GM23248 (cell line): Measurements from ENCODE around the gene CNGB1. TPM values are rescaled to one million over a fixed set of nuclear protein-coding genes. Genes with fewer than 3 reads are reported as not detected.
"Not testable (repeated sequence)": the region's sequence is repeated elsewhere in the genome, so short reads cannot be mapped to it uniquely, and the experiment has no call there.

Source experiments
- DNase-seq: peaks from one replicate; pipeline ENCODE4 v3.0.0-alpha.2; 2015
- H2AFZ ChIP-seq: fragments of 200-600 bp; sonication (generic); 2 replicates; pipeline ENCODE4 v1.6.1; 2016; ENCODE audit warnings: antibody characterized with exemption
- H3F3A ChIP-seq: fragments of 200-600 bp; sonication (generic); 2 replicates; pipeline ENCODE4 v1.6.1; 2016; ENCODE audit warnings: mild to moderate bottlenecking, antibody characterized with exemption, mixed run types; ENCODE audit not compliant: insufficient read depth
- H3K27ac ChIP-seq: fragments of 200-600 bp; sonication (generic); 2 replicates; pipeline ENCODE4 v1.5.1; 2016; ENCODE audit warnings: mild to moderate bottlenecking
- H3K27me3 ChIP-seq: fragments of 200-600 bp; sonication (generic); replicated peaks from 2 replicates; pipeline ENCODE4 v1.6.1; 2016; ENCODE audit warnings: mild to moderate bottlenecking; ENCODE audit not compliant: insufficient read depth
- H3K36me3 ChIP-seq: fragments of 200-600 bp; sonication (generic); 2 replicates; pipeline ENCODE4 v1.6.1; 2016; ENCODE audit warnings: low read depth, mild to moderate bottlenecking
- H3K4me1 ChIP-seq: fragments of 200-600 bp; sonication (generic); 2 replicates; pipeline ENCODE4 v1.6.1; 2016; ENCODE audit warnings: mild to moderate bottlenecking; ENCODE audit not compliant: insufficient read depth
- H3K4me2 ChIP-seq: fragments of 200-600 bp; sonication (generic); one replicate; pipeline ENCODE4 v1.6.1; 2016; ENCODE audit warnings: mild to moderate bottlenecking; ENCODE audit not compliant: unreplicated experiment
- H3K4me3 ChIP-seq: fragments of 200-600 bp; sonication (generic); 2 replicates; pipeline ENCODE4 v1.5.1; 2016; ENCODE audit warnings: mild to moderate bottlenecking
- H3K79me2 ChIP-seq: fragments of 200-600 bp; sonication (generic); 2 replicates; pipeline ENCODE4 v1.6.1; 2016; ENCODE audit warnings: mild to moderate bottlenecking; ENCODE audit not compliant: insufficient read depth
- H3K9ac ChIP-seq: fragments of 200-600 bp; sonication (generic); 2 replicates; pipeline ENCODE4 v1.6.1; 2016; ENCODE audit warnings: mild to moderate bottlenecking
- H3K9me2 ChIP-seq: fragments of 200-600 bp; sonication (generic); 2 replicates; pipeline ENCODE4 v1.6.1; 2016; ENCODE audit warnings: mixed run types, mild to moderate bottlenecking, moderate library complexity; ENCODE audit not compliant: insufficient read depth
- H3K9me3 ChIP-seq: fragments of 200-600 bp; sonication (generic); one replicate; pipeline ENCODE4 v1.6.1; 2017; ENCODE audit warnings: low read depth
- H4K20me1 ChIP-seq: fragments of 200-600 bp; sonication (generic); 2 replicates; pipeline ENCODE4 v1.6.0; 2016; ENCODE audit not compliant: insufficient read depth
- EZH2 ChIP-seq: fragments of 200-600 bp; sonication (generic); IDR thresholded peaks from 2 replicates; pipeline ENCODE4 v1.6.1; 2018; ENCODE audit warnings: antibody characterized with exemption, mild to moderate bottlenecking; ENCODE audit not compliant: insufficient read depth, poor library complexity, severe bottlenecking
- EZH2phosphoT487 ChIP-seq: fragments of 200-600 bp; sonication (generic); IDR thresholded peaks from 2 replicates; pipeline ENCODE4 v1.6.1; 2018; ENCODE audit warnings: antibody characterized with exemption, moderate library complexity, mild to moderate bottlenecking, low read depth; ENCODE audit not compliant: insufficient read depth
- WGBS, 2 experiments: methylation state at CpG; one replicate each; pipeline ENCODE4 v1.1.6; 2015 to 2017; ENCODE audit warnings: low lambda C conversion rate in 2 of 2, low coverage in 1 of 2; ENCODE audit errors: missing lambda C conversion rate in 2 of 2; 5-methylcytosine and 5-hydroxymethylcytosine counted together
- in situ Hi-C: fragments of 300-500 bp; cut with MboI; formaldehyde crosslinking; loops from 2 replicates; pipeline ENCODE4 v1.15.0; 2020
- polyA plus RNA-seq: library from polyadenylated mRNA; unstranded; fragments of >200 nt; fragmentation: Nextera tagmentation; extraction: Ambion mirVana; gene quantifications from 2 replicates; pipeline ENCODE4 v1.2.1, GENCODE V29; 2016
- total RNA-seq: library from RNA; depleted of rRNA; stranded (reverse); fragments of >200 nt; shearing (Covaris generic); gene quantifications from 2 replicates; pipeline ENCODE4 v1.2.3, GENCODE V29; 2014

Gene CNGB1
- total and polyA plus RNA-seq, 2 experiments from 2014 or later, result not detected

DNA sequence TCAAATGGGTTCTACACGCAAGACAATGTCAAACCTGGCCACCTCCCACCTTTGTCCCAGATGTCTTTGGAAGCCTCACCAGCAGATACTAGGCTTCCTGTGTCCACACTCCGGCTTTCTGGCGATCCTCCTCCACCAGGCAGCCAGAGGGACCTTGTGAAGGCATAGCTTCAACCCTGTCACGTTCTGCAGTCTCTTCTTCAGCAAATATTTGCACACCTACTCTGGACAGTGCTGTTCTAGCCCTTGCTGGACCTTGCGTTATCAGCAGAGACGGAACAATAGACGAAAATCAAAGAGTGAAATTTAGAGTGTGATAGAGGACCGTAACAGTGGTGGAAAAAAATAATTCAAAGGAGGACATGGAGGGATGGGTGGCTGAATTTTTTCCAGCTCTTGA, 130.1 kb downstream of the CNGB1 start:
- H3K4me2 ChIP-seq, result no peak overlapping the region
- no peak overlapping the region for H3K4me3 ChIP-seq
- WGBS, 2 experiments, result 84% methylated on average over 8 of the region's 8 CpGs
- no peak for DNase-seq
- H3F3A ChIP-seq, result no peaks in the 10 kb centered on the region; the same call in 1 of the 2 replicates
- H3K9ac ChIP-seq, result no peak overlapping the region
- H3K79me2 ChIP-seq, result no peaks in the 10 kb centered on the region
- peaks cover 1% of the 10 kb centered on the region for H3K4me1 ChIP-seq
- no peak overlapping the region for H3K27ac ChIP-seq
- H2AFZ ChIP-seq, result no peak overlapping the region
- in situ Hi-C loops, result no loop called here
- H3K36me3 ChIP-seq, result no peaks in the 10 kb centered on the region
- H3K9me3 ChIP-seq, result no peaks in the 10 kb centered on the region
- no peak for TF ChIP-seq EZH2phosphoT487
- TF ChIP-seq EZH2, result no peak
- H3K9me2 ChIP-seq, result no peaks in the 10 kb centered on the region
- no peaks in the 10 kb centered on the region; the same call in none of the 2 replicates for H3K27me3 ChIP-seq
- H4K20me1 ChIP-seq, result no peaks in the 10 kb centered on the region

DNA sequence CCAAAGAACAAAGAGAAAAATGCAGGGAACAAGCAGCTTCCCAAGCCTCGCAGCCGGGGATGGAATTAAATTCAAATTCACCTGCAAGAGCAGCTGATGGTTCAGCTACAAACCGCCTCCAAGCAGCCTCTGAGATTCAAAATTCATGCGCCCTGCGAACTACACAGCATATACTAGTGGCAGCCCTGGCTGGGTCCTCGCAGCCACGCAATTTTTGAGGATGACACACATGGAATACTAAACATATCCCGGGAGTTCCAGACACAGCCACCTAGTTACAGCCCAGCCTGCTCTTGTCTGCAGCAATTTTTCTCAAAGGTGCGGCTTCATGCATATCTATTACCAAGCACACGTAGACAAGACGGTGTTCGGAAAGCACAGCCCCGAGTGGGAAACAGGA, 132.8 kb downstream of the CNGB1 start:
- in situ Hi-C loops, result no loop called here
- Histone ChIP-seq H3K27me3 (no peaks in the 10 kb centered on the region), H4K20me1 (no peaks in the 10 kb centered on the region), H2AFZ (no peak overlapping the region), H3K79me2 (no peaks in the 10 kb centered on the region), H3K9me2 (no peaks in the 10 kb centered on the region), H3K9me3 (no peaks in the 10 kb centered on the region), H3K4me2 (no peak overlapping the region), H3K36me3 (no peaks in the 10 kb centered on the region), H3F3A (peaks cover 14% of the 10 kb centered on the region), H3K4me3 (no peak overlapping the region), H3K4me1 (peaks cover 15% of the 10 kb centered on the region), H3K27ac (no peak overlapping the region), H3K9ac (no peak overlapping the region)
- 81% methylated on average over 13 of the region's 13 CpGs for WGBS, 2 experiments
- TF ChIP-seq EZH2phosphoT487 (no peak), EZH2 (no peak)
- no peak for DNase-seq

DNA sequence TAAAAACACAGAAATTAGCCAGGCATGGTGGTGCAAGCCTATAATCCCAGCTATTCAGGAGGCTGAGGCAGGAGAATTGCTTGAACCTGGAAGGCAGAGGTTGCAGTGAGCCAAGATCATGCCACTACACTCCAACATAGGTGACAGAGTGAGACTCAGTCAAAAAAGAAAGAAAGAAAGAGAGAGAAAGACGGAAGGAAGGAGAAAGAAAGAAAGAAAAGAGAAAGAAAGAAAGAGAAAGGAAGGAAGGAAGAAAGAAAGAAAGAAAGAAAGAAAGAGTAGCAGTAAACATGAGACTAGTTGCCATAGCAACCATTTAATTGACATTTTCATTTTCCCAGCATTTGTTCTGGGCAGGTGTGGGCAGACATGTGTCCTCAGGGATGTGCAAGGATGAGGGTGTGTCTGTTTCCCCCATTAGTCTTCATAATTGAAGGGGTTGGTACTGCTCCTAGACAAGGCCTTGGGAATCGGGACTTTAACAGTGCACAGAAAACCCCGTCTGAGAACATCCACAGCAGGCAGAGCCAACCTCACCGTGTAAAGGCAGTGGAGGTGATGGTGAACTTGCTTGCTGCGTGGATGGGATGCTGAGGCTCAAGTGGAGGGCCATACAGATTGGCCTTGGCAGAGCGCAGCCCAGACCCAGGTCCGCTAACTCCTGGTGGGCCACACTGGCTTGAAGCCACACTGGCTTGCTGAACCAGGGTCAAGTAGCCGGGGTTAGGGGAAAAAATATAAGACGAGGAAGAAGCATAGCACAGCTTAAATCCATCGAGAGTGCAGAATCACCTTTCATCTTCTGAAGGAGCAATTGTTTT, 133.4 kb downstream of the CNGB1 start:
- no peaks in the 10 kb centered on the region for H3K79me2 ChIP-seq
- WGBS, 2 experiments, result 69 to 83% methylated on average over 10 of the region's 10 CpGs
- no peak for TF ChIP-seq EZH2phosphoT487

DNA sequence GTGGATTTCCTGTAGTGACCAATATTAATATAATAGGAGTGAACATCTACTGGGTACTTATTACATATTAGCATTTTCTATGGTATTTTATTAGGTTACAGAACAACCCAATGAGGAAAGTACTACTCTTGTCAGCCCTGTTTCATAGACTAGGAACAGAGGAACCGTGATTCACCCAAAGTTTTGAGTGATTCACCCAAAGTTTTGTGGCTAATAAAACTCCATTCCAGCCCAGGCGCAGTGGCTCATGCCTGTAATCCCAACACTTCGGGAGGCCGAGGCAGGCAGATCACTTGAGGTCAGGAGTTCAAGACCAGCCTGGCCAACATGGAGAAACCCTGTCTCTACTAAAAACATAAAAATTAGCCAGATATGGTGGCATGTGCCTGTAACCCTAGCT, 135.5 kb downstream of the CNGB1 start:
- not testable (repeated sequence) for H3K9ac ChIP-seq
- DNase-seq, result peak; percentile 87

More for the DNA sequence above, 133.4 kb downstream of the CNGB1 start:
- H4K20me1 ChIP-seq, result no peaks in the 10 kb centered on the region
- H3K27ac ChIP-seq, result no peak overlapping the region
- H3K9me2 ChIP-seq, result no peaks in the 10 kb centered on the region
- no peak for DNase-seq
- H3K4me1 ChIP-seq, result peaks cover 15% of the 10 kb centered on the region
- no peaks in the 10 kb centered on the region for H3K27me3 ChIP-seq
- H3K36me3 ChIP-seq, result no peaks in the 10 kb centered on the region
- H3K4me3 ChIP-seq, result no peak overlapping the region
- H3K9me3 ChIP-seq, result no peaks in the 10 kb centered on the region
- H3K4me2 ChIP-seq, result no peak overlapping the region
- in situ Hi-C loops, result no loop called here
- no peak overlapping the region for H3K9ac ChIP-seq
- H3F3A ChIP-seq, result peaks cover 14% of the 10 kb centered on the region
- H2AFZ ChIP-seq, result no peak overlapping the region

More for the DNA sequence above, 135.5 kb downstream of the CNGB1 start:
- Histone ChIP-seq H3K27ac (peak overlapping the region; percentile 42), H3K4me1 (peaks cover 15% of the 10 kb centered on the region), H3F3A (peaks cover 14% of the 10 kb centered on the region)
- H4K20me1 ChIP-seq, H3K36me3 ChIP-seq, H3K4me3 ChIP-seq, H3K27me3 ChIP-seq, H3K79me2 ChIP-seq, H3K4me2 ChIP-seq, in situ Hi-C loops, H3K9me3 ChIP-seq, H2AFZ ChIP-seq, H3K9me2 ChIP-seq: not testable (repeated sequence)
- WGBS, 2 experiments, result 19 to 20% methylated on average over 4 of the region's 4 CpGs
